Amniotic epithelial cell (primary cell): Measurements from ENCODE around the gene NUDT6.
A peak's percentile ranks its signal among the peaks of the same experiment; 100 is the strongest.

Experiments
- DNase-seq: peaks from one replicate; pipeline ENCODE4 v3.0.0-alpha.2; 2010; ENCODE audit warnings: low read depth

NUDT6 gene

DNA sequence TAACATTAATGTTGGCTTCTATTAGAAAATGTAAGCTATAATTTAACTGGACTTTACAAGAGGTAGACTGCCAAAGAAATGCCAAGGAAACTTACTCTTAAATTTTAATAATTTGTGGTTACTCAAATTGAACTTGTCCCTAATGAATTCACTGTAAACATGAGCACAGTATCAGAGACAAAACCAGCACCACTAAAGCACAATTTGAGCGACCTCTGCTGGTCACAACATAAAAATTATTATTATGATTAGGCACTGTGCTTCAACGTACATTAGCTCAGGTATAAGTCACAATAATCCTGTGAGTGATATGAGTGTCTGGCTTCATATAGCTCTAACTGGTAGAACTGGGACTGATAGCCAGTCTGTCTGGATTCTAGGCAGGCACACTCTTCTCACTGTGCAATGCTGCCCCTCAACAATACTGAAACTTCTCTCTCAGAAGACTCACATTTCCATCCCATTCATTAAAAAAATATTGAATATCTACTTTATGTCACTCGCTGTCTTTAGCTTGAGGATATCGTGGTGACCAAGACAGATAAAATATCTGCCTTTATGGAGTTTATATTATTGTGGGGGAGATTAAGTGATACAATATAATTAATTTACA is 8.0 kb downstream of the NUDT6 start:
- peak; percentile 39 for DNase-seq

DNA sequence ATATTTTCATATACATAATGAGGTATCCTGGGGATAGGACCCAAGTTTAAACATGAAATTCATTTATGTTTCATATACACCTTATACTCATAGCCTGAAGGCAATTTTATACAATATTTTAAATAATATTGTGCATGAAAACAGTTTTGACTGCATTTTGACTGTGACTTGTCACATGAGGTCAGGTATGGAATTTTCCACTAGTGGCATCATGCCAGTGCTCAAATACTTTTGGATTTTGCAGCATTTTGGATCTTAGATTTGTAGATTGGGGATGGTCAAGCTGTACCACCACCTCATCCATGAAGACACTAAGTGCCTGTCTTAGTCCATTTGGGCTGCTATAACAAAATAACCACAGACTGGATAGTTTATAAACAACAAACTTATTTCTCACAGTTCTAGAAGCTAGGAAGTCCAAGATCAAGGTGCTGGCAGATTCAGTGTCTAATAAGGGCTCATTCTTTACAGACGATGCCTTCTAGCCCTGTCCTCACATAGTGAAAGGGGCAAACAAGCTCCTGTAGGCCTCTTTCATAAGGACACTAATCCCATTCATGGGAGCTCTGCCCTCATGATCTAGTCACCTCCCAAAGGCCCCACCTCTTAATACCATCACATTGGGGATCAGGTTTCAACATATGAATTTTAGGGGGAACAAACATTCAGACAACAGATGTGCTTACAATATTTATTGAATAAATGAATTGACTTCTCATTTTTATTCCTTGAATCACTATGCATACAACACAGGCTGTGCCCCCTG is 9.4 kb downstream of the NUDT6 start:
- no peak for DNase-seq

DNA sequence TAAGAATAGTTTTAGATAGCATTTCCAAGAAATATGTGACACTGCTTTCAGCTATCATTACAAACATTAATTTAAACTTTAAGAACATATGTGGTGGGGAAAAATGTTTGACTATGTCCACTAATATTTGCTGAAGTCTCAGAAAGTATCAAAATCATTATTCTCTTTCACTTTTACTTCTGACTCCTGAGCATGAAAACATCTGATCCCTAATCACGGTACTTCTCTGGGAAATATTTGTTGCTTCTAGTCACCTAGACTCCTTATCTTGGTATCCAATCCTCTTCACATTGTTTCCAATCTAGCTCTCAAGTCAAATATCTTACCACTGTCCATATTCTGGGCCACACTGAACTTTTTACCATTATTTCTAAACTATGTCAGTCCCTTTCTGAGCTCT is 10.8 kb downstream of the NUDT6 start:
- no peak for DNase-seq

DNA sequence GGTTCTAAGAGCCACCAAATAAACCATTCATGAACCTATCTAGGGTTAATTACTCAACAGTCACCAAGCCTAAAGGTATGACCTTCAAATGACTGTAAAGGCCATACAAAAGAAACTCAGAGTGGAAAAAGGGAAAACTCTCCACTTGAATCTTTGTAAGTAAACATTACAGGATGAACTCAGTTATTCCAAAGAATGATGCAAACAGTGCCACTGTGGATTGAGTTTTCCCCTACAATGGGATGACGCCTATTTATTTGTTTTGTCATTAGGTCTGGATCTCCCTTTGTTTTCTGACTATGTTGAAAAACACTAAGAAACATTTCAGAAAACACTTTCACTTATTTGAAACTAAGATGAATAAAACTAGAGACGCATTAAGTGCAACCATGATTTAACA is 12.7 kb downstream of the NUDT6 start:
- no peak for DNase-seq

DNA sequence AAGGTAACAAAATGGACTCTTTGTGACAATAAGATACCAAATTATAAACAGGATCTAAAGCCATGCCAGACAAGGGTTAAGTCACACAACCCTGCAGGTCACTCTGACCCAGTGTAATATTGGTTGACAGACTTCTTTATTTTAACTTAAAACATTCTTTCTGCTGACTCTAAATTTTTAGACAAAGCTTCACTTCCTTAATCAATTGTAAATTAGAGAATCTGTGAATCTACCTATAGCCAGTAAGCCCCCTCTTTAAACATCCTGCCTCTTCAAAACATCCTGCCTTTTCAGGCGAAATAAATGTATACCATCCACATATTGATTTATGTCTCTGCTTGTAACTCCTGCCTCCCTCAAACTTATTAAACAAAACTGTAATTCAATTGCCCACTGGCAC is 14.2 kb downstream of the NUDT6 start:
- DNase-seq, result no peak

DNA sequence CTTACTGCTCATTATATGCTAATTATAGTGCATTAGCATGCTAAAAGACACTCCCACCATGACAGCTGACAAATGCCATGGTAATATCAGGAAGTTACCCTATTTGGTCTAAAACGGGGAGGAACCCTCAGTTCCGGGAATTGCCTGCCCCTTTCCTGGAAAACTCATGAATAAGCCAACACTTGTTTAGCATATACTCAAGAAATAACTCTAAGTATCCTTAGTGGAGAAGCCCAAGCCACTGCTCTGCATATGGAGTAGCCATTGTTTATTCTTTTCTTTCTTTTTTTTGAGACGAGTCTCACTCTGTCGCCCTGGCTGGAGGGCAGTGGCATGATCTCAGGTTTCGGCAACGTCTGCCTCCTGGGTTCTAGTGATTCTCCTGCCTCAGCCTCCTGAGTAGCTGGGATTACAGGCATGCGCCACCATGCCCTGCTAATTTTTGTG is 15.5 kb downstream of the NUDT6 start:
- no peak for DNase-seq

DNA sequence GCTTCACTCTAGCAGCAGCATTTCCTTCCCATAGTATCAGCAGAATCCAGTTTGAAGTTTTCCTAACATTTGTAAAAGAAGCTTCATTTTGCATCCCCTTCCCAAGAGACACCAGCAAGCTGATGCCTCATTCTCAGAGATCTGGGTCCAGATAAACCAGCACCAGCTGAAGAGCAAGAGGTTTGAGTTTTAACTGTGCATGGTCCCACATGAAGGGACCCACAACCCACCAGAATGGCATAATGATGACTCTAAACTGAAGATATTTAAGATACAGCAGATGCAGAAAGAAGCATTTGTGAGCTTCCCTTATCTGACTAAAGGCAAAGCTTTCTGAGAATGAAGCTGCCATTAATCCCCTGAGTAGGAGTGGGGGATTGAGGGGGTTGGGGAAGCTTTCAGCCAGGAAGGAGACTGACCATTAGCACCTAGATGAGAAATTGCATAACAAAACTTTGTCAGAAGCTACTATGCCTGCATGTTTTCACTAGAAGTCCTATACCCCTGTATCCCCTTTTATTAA is 18.6 kb downstream of the NUDT6 start:
- peak; percentile 23 for DNase-seq

DNA sequence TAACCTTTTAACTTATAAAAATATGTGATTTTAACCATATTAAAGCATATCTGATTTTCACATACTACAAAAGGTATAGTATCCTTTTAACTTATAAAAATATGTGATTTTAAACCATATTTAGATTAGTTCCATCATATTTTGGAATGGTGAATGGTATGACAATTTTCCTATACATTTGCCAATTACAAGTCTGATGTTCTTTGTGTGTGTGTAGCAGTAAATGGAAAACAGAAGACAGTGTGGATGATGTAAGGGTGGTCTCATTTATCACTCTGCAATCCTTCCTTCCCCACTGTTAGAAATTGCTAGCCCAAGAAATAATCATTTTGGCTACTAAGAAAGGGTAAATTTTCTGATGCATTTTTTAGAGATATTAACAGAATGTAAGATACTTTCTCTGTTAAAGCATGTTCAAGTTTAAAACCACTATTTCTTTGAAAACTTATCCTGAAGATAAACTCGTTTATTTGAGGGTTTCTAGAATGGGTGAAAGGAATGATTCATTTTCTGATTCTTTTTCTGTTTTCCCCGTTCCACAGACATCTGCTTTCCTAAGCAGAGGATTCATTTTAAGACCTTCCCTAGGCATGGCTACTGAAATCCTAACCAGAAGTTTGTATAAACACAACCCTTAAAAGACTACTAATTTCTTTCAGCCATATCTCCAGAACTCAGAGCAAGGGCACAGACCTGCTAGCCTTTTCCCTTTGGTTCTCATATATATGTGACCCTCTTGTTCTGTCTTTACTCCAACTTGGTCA is 21.0 kb downstream of the NUDT6 start:
- DNase-seq, result peak; percentile 22

DNA sequence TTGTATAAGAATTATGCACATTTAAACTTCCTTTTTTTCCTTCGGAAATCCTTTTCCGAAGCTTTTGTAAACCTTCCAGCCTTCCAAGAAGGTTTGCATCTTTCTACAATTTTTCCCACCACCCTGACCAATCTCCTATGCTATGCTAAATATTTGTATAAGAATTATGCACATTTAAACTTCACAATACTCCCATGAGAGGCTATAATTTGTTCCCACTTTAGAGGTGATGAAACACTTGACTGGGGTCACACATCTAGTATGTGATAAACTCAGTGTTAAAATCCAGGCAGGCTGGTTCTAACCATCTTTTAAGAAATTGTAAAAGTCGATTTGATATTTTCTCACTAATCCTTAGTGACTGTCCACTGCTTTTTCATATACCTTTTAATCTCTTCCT is 22.1 kb downstream of the NUDT6 start:
- no peak for DNase-seq

DNA sequence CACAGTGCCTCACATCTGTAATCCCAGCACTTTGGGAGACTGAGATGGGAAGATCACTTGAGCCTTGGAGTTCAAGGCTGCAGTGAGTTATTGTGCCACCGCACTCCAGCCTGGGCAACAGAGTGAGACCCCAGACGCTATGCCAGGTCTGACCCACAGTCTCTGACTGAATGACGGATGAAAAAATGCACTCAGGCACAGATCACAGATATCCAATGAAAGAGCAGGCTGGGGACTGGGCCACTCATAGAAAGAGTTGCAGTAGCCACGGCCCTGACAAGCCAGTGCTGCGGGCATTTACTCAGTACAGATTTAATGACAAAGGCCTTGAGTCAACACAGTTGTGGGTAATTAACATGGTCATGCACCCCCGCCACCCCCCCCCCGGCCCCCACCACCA is 22.7 kb downstream of the NUDT6 start:
- no peak for DNase-seq

DNA sequence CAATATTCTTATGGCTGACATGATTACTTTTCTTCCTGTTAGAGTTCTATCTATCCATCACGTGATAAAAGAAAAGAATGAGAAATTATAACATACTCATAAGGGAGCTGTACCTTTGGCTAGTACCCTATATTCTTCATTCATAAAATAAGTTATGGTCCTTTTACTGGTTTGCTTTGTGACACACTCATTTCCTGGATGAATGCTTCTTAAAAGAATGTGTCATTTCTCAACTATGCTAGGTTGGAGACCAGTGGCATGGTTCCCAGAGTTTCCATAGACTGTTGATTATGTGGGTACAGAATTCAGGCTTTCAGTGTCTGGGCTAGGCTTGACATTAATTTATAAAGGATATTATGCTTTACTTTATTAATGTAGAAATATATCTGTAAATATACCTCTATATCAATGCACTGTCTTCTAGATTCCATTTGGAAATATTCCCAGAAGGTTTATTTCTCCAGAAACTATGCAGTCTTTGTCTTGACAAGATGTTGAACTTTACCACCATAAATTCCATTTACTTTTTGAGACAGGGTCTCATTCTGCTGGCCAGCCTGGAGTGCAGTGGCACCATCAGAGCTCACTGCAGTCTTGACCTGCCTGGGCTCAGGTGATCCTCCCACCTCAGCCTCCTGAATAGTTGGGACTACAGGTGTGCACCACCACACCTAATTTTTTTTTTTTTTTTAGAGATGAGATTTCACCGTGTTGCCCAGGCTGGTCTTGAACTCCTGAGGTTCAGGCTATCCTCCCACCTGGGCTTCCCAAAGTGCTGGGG is 23.8 kb downstream of the NUDT6 start:
- DNase-seq, result peak; percentile 76

DNA sequence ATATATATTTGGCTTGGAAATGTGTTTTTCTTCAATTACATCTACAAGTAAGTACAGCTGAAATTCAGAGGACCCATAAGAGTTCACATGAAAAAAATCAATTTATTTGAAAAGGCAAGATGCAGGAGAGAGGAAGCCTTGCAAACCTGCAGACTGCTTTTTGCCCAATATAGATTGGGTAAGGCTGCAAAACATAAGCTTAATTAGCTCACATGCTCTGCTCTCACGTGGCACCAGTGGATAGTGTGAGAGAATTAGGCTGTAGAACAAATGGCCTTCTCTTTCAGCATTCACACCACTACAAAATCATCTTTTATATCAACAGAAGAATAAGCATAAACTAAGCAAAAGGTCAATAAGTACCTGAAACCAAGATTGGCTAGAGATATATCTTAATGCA is 26.1 kb downstream of the NUDT6 start:
- DNase-seq, result no peak

DNA sequence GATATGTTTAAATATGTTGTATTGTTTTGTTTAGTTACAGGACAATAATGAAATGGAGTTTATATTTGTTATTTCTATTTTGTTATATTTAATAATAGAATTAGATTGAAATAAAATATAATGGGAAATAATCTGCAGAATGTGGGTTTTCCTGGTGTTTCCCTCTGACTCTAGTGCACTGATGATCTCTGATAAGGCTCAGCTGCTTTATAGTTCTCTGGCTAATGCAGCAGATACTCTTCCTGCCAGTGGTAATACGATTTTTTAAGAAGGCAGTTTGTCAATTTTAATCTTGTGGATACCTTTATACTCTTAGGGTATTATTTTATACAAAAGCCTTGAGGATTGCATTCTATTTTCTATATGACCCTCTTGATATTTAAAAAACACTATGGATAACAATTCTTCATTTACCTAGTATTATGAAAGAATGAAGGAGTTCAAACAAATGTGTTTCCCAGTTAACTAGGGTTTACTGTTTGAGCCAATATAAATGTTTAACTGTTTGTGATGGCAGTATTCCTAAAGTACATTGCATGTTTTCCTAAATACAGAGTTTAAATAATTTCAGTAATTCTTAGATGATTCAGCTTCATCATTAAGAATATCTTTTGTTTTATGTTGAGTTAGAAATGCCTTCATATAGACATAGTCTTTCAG is 26.9 kb downstream of the NUDT6 start:
- no peak for DNase-seq

DNA sequence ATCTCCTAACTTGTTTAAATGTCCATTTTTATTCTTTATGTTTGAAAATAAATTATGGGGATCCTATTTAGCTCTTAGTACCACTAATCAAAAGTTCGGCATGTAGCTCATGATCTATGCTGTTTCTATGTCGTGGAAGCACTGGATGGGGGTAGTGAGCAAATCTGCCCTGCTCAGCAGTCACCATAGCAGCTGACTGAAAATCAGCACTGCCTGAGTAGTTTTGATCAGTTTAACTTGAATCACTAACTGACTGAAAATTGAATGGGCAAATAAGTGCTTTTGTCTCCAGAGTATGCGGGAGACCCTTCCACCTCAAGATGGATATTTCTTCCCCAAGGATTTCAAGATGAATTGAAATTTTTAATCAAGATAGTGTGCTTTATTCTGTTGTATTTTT is 27.6 kb downstream of the NUDT6 start:
- no peak for DNase-seq

DNA sequence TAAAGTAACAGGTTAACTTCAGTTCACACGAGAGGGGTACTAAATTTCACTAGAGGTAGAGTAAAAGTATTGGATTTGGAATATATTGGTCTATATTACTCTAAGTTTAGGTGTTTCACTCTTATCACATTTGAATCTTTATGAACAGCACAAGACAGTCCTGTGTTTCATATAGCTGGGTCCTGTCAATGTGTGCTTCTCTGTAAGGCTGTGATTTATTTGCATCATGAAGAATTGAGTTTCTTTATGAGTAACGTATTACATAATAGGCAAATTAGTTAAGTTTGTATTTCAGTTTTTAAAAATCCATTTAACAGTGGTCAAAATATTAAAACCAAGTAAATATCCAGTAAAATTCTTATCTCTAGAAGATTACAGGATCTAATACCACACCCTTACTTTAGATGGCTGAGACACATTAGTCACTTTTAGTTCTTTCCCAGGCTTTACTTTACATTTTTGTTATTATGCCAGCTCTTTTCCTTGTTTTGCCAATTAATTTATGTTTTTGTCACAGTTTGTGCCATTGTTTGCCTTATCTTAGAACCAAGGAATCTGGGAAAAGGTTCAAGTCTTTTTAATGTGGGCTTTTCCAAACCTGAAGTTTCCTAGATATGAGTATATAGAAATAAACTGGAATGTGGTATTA is 32.1 kb downstream of the NUDT6 start:
- DNase-seq, result peak; percentile 44

DNA sequence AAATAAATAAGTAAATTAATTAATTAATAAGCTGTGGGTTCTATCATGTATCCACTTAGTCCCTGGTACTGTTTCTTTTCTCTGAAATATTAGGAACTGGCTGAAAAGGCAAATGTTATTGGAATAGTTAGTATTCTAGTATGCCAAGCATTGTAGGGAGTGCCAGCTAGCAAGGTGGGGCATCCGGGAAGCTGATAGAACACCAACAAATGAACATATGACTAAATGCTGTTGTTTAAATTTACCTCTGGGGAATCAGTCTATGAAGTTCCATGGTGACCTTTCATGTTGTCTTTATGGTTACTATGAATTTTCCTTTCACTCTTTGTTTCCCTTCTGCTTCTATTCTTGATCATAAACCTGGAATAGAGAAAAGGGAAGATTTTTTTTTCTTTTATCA is 32.7 kb downstream of the NUDT6 start:
- DNase-seq, result no peak

DNA sequence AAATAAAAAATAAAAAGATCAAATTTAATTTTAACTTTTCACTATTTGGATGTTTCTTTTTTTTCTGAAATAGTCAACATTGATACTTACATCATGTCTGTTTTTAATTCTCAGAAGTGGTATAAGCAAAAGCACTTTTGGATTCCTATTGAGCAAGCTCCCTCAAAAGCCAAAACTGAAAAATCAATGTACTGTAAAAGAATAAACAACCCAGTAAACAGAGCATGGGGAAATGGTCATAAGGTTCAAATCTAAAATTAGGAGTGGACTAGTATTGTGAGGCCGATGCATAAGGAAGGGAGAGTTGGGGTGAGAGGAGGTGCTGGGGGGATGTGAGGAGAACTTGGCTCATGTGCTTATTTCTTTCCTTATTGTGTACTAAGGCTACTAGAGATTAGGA is 37.9 kb downstream of the NUDT6 start:
- no peak for DNase-seq

DNA sequence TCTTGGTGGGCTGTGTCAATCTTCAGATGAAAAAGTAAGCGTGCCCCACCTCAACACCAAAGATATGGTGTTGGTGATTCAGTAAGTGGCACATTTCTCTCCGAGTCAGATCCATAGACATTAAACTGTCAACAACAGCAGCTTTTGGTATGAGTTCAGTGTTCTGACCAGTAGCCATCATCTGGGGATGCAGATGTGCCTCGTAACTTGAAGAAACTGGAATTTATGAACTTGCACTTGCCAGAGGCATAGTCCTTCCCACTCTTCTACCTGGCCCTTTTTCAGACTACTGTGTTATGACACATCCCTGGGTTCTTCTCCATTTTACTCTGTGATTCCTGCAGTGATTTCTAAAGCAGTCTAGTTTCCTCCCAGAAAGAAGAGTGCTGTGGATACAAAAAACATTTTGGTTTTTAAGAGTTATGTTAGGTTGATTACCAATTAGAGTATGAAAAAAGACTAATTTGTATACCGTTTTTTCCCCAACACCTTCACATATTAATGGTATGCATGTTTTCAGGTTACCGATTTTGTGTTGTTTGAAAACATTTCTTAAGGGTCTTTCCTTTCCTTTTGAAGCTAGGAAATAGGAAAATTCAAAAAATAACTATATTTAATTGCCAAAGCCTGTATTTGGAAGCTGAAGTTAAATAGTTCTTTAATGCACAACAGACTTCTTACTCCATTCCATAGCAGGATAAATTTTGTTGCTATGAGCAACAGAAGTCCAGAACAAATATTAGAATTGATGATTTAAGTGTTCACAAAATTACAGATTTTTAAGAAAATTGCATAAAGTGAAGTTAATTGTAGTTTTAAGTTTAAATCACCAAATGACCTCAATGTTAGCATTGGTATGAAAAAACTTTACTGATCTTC is 39.3 kb downstream of the NUDT6 start:
- no peak for DNase-seq

DNA sequence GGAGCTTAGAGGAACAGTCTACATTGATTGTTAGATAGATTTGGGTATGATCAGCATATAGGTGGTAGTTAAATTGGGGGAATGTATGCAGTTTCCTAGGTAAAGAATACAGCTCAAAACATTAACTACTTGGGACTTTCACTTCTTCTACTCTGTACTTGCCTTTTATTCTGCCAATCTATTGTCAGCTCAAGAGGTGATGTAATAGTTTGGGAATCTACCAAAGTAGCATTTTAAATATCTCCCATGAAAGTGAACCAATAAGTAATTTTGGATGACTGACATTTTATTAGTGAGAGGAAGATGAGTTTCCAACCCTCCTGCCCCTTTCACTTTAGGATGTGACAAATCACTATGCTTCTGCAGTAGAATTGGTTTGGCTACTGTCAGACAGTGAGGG is 43.4 kb downstream of the NUDT6 start:
- DNase-seq, result no peak

DNA sequence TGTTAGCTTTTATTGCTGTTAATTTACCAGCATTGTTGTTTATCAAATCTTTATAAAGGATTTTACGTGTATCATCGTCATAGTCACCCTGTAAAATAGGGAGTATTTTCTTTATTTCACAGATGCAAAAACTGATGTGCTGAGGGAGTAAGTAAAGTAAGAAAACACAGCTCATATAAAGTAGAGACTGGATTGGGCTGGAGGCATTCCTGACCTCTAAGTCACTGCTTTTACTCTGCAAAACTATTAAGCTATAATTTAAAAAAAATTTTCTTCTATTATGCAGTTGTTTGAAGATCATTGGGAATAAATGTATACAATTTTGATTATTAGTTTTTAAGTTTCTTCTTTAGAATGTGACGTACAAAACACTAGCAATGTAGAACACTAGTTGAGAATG is 45.9 kb downstream of the NUDT6 start:
- DNase-seq, result no peak
